ENCODE measurements around the gene SUGCT.

- TF ChIP-seq CTCF (IDR thresholded peaks at IDR 0.05; ENCODE audit: low read length) (no peak), EZH2 (optimal IDR thresholded peaks at IDR 0.05; ENCODE audit: low read depth, low read length) (no peak)
These were observed 716.2 kb downstream of the SUGCT start for GRCh38 chr7:40851001-40851400.
